GM23248 (cell line): ENCODE results near the gene CRYBG2. TPM values are rescaled to one million over a fixed set of nuclear protein-coding genes. Genes with fewer than 3 reads are reported as not detected.
"Not testable (repeated sequence)": the region's sequence is repeated elsewhere in the genome, so short reads cannot be mapped to it uniquely, and the experiment has no call there.

Experiments used
- DNase-seq: peaks from one replicate; pipeline ENCODE4 v3.0.0-alpha.2; 2015
- H2AFZ ChIP-seq: fragments of 200-600 bp; sonication (generic); 2 replicates; pipeline ENCODE4 v1.6.1; 2016; ENCODE audit warnings: antibody characterized with exemption
- H3F3A ChIP-seq: fragments of 200-600 bp; sonication (generic); 2 replicates; pipeline ENCODE4 v1.6.1; 2016; ENCODE audit warnings: mild to moderate bottlenecking, antibody characterized with exemption, mixed run types; ENCODE audit not compliant: insufficient read depth
- H3K27ac ChIP-seq: fragments of 200-600 bp; sonication (generic); 2 replicates; pipeline ENCODE4 v1.5.1; 2016; ENCODE audit warnings: mild to moderate bottlenecking
- H3K27me3 ChIP-seq: fragments of 200-600 bp; sonication (generic); replicated peaks from 2 replicates; pipeline ENCODE4 v1.6.1; 2016; ENCODE audit warnings: mild to moderate bottlenecking; ENCODE audit not compliant: insufficient read depth
- H3K36me3 ChIP-seq: fragments of 200-600 bp; sonication (generic); 2 replicates; pipeline ENCODE4 v1.6.1; 2016; ENCODE audit warnings: low read depth, mild to moderate bottlenecking
- H3K4me1 ChIP-seq: fragments of 200-600 bp; sonication (generic); 2 replicates; pipeline ENCODE4 v1.6.1; 2016; ENCODE audit warnings: mild to moderate bottlenecking; ENCODE audit not compliant: insufficient read depth
- H3K4me2 ChIP-seq: fragments of 200-600 bp; sonication (generic); one replicate; pipeline ENCODE4 v1.6.1; 2016; ENCODE audit warnings: mild to moderate bottlenecking; ENCODE audit not compliant: unreplicated experiment
- H3K4me3 ChIP-seq: fragments of 200-600 bp; sonication (generic); 2 replicates; pipeline ENCODE4 v1.5.1; 2016; ENCODE audit warnings: mild to moderate bottlenecking
- H3K79me2 ChIP-seq: fragments of 200-600 bp; sonication (generic); 2 replicates; pipeline ENCODE4 v1.6.1; 2016; ENCODE audit warnings: mild to moderate bottlenecking; ENCODE audit not compliant: insufficient read depth
- H3K9ac ChIP-seq: fragments of 200-600 bp; sonication (generic); 2 replicates; pipeline ENCODE4 v1.6.1; 2016; ENCODE audit warnings: mild to moderate bottlenecking
- H3K9me2 ChIP-seq: fragments of 200-600 bp; sonication (generic); 2 replicates; pipeline ENCODE4 v1.6.1; 2016; ENCODE audit warnings: mixed run types, mild to moderate bottlenecking, moderate library complexity; ENCODE audit not compliant: insufficient read depth
- H3K9me3 ChIP-seq: fragments of 200-600 bp; sonication (generic); one replicate; pipeline ENCODE4 v1.6.1; 2017; ENCODE audit warnings: low read depth
- H4K20me1 ChIP-seq: fragments of 200-600 bp; sonication (generic); 2 replicates; pipeline ENCODE4 v1.6.0; 2016; ENCODE audit not compliant: insufficient read depth
- EZH2 ChIP-seq: fragments of 200-600 bp; sonication (generic); IDR thresholded peaks from 2 replicates; pipeline ENCODE4 v1.6.1; 2018; ENCODE audit warnings: antibody characterized with exemption, mild to moderate bottlenecking; ENCODE audit not compliant: insufficient read depth, poor library complexity, severe bottlenecking
- EZH2phosphoT487 ChIP-seq: fragments of 200-600 bp; sonication (generic); IDR thresholded peaks from 2 replicates; pipeline ENCODE4 v1.6.1; 2018; ENCODE audit warnings: antibody characterized with exemption, moderate library complexity, mild to moderate bottlenecking, low read depth; ENCODE audit not compliant: insufficient read depth
- WGBS, 2 experiments: methylation state at CpG; one replicate each; pipeline ENCODE4 v1.1.6; 2015 to 2017; ENCODE audit warnings: low lambda C conversion rate in 2 of 2, low coverage in 1 of 2; ENCODE audit errors: missing lambda C conversion rate in 2 of 2; 5-methylcytosine and 5-hydroxymethylcytosine counted together
- in situ Hi-C: fragments of 300-500 bp; cut with MboI; formaldehyde crosslinking; loops from 2 replicates; pipeline ENCODE4 v1.15.0; 2020
- polyA plus RNA-seq: library from polyadenylated mRNA; unstranded; fragments of >200 nt; fragmentation: Nextera tagmentation; extraction: Ambion mirVana; gene quantifications from 2 replicates; pipeline ENCODE4 v1.2.1, GENCODE V29; 2016
- total RNA-seq: library from RNA; depleted of rRNA; stranded (reverse); fragments of >200 nt; shearing (Covaris generic); gene quantifications from 2 replicates; pipeline ENCODE4 v1.2.3, GENCODE V29; 2014

Gene CRYBG2
- total and polyA plus RNA-seq, 2 experiments from 2014 or later, result not detected

GRCh38 chr1:26317146-26317545 lies 36.8 kb downstream of the CRYBG2 start:
- TF ChIP-seq EZH2phosphoT487, result no peak
- TF ChIP-seq EZH2, result no peak
- no peak for DNase-seq
- in situ Hi-C loops, result no loop called here
- WGBS, 2 experiments, result 92 to 96% methylated on average over 2 of the region's 2 CpGs
- Histone ChIP-seq H3K9ac (no peak overlapping the region), H3K79me2 (no peaks in the 10 kb centered on the region), H3K4me1 (peaks cover 10% of the 10 kb centered on the region), H3K27ac (no peak overlapping the region), H3K9me2 (no peaks in the 10 kb centered on the region), H3K36me3 (no peaks in the 10 kb centered on the region), H2AFZ (no peak overlapping the region), H3K27me3 (0 out of 2 replicates have a peak, but pooled peaks cover 4% of the 10 kb centered on the region), H3K4me2 (no peak overlapping the region), H4K20me1 (no peaks in the 10 kb centered on the region), H3K9me3 (no peaks in the 10 kb centered on the region), H3K4me3 (no peak overlapping the region), H3F3A (no peaks in the 10 kb centered on the region)

- no peaks in the 10 kb centered on the region for H3K9me3 ChIP-seq
- no peak overlapping the region for H3K9ac ChIP-seq
- no peak overlapping the region for H3K4me2 ChIP-seq
- no peaks in the 10 kb centered on the region for H3K36me3 ChIP-seq
- no peak for DNase-seq
- H3K4me1 ChIP-seq, result peaks cover 7% of the 10 kb centered on the region
- in situ Hi-C loops, result no loop called here
- H3K27ac ChIP-seq, result no peak overlapping the region
- no peak overlapping the region for H2AFZ ChIP-seq
- no peaks in the 10 kb centered on the region for H3F3A ChIP-seq
- TF ChIP-seq EZH2 (no peak), EZH2phosphoT487 (no peak)
- 70 to 78% methylated on average over 5 to 8 of the region's 8 CpGs for WGBS, 2 experiments
- H4K20me1 ChIP-seq, result no peaks in the 10 kb centered on the region
- H3K4me3 ChIP-seq, result no peak overlapping the region
- no peaks in the 10 kb centered on the region for H3K79me2 ChIP-seq
- H3K27me3 ChIP-seq, result 0 out of 2 replicates have a peak, but pooled peaks cover 4% of the 10 kb centered on the region
- H3K9me2 ChIP-seq, result no peaks in the 10 kb centered on the region
These were observed 37.8 kb downstream of the CRYBG2 start for GRCh38 chr1:26315874-26316850.

GRCh38 chr1:26314501-26314900 lies 39.4 kb downstream of the CRYBG2 start:
- Histone ChIP-seq H3F3A (no peaks in the 10 kb centered on the region), H4K20me1 (no peaks in the 10 kb centered on the region), H3K9me2 (no peaks in the 10 kb centered on the region), H3K27ac (no peak overlapping the region), H2AFZ (no peak overlapping the region), H3K9ac (no peak overlapping the region), H3K4me1 (peaks cover 5% of the 10 kb centered on the region), H3K9me3 (no peaks in the 10 kb centered on the region), H3K4me2 (no peak overlapping the region), H3K79me2 (no peaks in the 10 kb centered on the region), H3K4me3 (no peak overlapping the region), H3K27me3 (0 out of 2 replicates have a peak, but pooled peaks cover 4% of the 10 kb centered on the region), H3K36me3 (no peaks in the 10 kb centered on the region)
- in situ Hi-C loops, result no loop called here
- DNase-seq, result no peak
- TF ChIP-seq EZH2 (no peak), EZH2phosphoT487 (no peak)
- 90 to 92% methylated on average over 5 of the region's 5 CpGs for WGBS, 2 experiments

- H3K27me3 ChIP-seq, in situ Hi-C loops, H4K20me1 ChIP-seq, H3K4me3 ChIP-seq, H3K36me3 ChIP-seq, H3K9ac ChIP-seq, H3K27ac ChIP-seq, H3K9me3 ChIP-seq, H3K79me2 ChIP-seq, DNase-seq, H3K4me1 ChIP-seq, H3K4me2 ChIP-seq, H3K9me2 ChIP-seq: not testable (repeated sequence)
- H2AFZ ChIP-seq, result 0 out of 2 replicates have a peak overlapping the region, but pooled peaks have one; percentile 95
- 86% methylated on average over 18 to 21 of the region's 21 CpGs for WGBS, 2 experiments
- H3F3A ChIP-seq, result peaks cover 10% of the 10 kb centered on the region
These were observed 45.7 kb downstream of the CRYBG2 start for GRCh38 chr1:26307966-26308899.
